ENCODE measurements around the gene RPL10A.

DNA sequence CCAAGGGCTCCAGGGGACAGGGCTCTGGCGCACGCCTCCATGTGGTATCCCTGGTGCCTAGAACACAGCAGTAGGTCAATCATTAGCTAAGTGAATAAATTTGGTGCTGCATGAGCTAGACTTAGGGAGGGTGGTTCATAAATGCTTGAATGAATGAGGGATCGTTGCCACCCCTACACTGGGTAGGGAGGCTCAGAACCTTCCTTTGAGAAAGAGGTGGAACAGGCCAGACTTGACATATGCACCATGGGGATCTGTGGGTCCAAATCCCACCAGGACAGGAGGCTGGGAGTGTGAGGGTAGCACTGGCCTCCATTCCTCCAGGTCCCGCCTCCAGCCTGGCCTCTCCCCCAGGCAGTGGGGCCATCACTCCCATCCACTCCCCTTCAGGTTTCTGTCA is 14.9 kb downstream of the RPL10A start:
- TF ChIP-seq, protein P1, sequence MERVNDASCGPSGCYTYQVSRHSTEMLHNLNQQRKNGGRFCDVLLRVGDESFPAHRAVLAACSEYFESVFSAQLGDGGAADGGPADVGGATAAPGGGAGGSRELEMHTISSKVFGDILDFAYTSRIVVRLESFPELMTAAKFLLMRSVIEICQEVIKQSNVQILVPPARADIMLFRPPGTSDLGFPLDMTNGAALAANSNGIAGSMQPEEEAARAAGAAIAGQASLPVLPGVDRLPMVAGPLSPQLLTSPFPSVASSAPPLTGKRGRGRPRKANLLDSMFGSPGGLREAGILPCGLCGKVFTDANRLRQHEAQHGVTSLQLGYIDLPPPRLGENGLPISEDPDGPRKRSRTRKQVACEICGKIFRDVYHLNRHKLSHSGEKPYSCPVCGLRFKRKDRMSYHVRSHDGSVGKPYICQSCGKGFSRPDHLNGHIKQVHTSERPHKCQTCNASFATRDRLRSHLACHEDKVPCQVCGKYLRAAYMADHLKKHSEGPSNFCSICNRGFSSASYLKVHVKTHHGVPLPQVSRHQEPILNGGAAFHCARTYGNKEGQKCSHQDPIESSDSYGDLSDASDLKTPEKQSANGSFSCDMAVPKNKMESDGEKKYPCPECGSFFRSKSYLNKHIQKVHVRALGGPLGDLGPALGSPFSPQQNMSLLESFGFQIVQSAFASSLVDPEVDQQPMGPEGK (CRISPR knock-in tag; IDR thresholded peaks at IDR 0.05; ENCODE audit: borderline replicate concordance), result no peak
- TF ChIP-seq TCF4 (CRISPR knock-in tag; IDR thresholded peaks at IDR 0.05; ENCODE audit: borderline replicate concordance) (no peak), OSR1 (CRISPR knock-in tag; IDR thresholded peaks at IDR 0.05) (no peak), ZNF8 (CRISPR knock-in tag; IDR thresholded peaks at IDR 0.05) (no peak), CSDC2 (CRISPR knock-in tag; IDR thresholded peaks at IDR 0.05) (no peak), ARNTL (CRISPR knock-in tag; IDR thresholded peaks at IDR 0.05; ENCODE audit: borderline replicate concordance, low read depth) (no peak), RARB (CRISPR knock-in tag; IDR thresholded peaks at IDR 0.05) (no peak), ZNF565 (CRISPR knock-in tag; conservative IDR thresholded peaks at IDR 0.05; ENCODE audit: low read depth) (no peak), ZNF70 (CRISPR knock-in tag; IDR thresholded peaks at IDR 0.05) (no peak)
- TF ChIP-seq, protein P2, sequence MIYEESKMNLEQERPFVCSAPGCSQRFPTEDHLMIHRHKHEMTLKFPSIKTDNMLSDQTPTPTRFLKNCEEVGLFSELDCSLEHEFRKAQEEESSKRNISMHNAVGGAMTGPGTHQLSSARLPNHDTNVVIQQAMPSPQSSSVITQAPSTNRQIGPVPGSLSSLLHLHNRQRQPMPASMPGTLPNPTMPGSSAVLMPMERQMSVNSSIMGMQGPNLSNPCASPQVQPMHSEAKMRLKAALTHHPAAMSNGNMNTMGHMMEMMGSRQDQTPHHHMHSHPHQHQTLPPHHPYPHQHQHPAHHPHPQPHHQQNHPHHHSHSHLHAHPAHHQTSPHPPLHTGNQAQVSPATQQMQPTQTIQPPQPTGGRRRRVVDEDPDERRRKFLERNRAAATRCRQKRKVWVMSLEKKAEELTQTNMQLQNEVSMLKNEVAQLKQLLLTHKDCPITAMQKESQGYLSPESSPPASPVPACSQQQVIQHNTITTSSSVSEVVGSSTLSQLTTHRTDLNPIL (CRISPR knock-in tag; IDR thresholded peaks at IDR 0.05; ENCODE audit: low read depth), result no peak
- TF ChIP-seq, protein P3, sequence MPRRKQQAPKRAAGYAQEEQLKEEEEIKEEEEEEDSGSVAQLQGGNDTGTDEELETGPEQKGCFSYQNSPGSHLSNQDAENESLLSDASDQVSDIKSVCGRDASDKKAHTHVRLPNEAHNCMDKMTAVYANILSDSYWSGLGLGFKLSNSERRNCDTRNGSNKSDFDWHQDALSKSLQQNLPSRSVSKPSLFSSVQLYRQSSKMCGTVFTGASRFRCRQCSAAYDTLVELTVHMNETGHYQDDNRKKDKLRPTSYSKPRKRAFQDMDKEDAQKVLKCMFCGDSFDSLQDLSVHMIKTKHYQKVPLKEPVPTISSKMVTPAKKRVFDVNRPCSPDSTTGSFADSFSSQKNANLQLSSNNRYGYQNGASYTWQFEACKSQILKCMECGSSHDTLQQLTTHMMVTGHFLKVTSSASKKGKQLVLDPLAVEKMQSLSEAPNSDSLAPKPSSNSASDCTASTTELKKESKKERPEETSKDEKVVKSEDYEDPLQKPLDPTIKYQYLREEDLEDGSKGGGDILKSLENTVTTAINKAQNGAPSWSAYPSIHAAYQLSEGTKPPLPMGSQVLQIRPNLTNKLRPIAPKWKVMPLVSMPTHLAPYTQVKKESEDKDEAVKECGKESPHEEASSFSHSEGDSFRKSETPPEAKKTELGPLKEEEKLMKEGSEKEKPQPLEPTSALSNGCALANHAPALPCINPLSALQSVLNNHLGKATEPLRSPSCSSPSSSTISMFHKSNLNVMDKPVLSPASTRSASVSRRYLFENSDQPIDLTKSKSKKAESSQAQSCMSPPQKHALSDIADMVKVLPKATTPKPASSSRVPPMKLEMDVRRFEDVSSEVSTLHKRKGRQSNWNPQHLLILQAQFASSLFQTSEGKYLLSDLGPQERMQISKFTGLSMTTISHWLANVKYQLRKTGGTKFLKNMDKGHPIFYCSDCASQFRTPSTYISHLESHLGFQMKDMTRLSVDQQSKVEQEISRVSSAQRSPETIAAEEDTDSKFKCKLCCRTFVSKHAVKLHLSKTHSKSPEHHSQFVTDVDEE (CRISPR knock-in tag; IDR thresholded peaks at IDR 0.05), result no peak
- TF ChIP-seq, protein P4, sequence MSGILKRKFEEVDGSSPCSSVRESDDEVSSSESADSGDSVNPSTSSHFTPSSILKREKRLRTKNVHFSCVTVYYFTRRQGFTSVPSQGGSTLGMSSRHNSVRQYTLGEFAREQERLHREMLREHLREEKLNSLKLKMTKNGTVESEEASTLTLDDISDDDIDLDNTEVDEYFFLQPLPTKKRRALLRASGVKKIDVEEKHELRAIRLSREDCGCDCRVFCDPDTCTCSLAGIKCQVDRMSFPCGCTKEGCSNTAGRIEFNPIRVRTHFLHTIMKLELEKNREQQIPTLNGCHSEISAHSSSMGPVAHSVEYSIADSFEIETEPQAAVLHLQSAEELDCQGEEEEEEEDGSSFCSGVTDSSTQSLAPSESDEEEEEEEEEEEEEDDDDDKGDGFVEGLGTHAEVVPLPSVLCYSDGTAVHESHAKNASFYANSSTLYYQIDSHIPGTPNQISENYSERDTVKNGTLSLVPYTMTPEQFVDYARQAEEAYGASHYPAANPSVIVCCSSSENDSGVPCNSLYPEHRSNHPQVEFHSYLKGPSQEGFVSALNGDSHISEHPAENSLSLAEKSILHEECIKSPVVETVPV (CRISPR knock-in tag; IDR thresholded peaks at IDR 0.05), result no peak

All from SK-N-SH treated with all-trans-retinoic acid at 6 μM for 48 hours (cell line).